ENCODE results near the gene TBC1D26.
"Not testable (repeated sequence)": the region's sequence is repeated elsewhere in the genome, so short reads cannot be mapped to it uniquely, and the experiment has no call there.

DNA sequence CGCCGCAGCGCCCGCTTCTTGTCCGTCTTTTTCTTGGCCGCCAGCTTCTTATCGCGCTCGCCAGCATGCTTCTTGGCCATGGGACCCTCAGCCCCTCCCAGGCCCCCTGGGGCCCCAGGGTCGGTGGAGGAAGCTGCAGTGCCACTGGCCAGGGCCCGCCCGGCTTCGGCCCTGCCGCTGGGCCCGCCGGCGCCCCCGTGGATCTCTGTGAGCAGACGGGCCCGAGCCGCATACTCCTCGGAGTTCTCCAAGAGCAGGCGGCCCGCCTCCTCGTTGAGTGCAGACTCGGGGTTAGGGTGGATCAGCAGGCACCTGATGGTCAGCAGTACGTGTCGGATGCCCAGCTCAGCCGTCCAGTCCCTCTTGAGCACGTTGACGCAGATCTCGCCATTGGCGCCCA is 27.8 kb upstream of the TBC1D26 start:
- TF ChIP-seq EZH2phosphoT487 (IDR thresholded peaks at IDR 0.05; ENCODE audit: insufficient read depth, low read depth); EZH2 (IDR thresholded peaks at IDR 0.05; ENCODE audit: insufficient read depth, poor library complexity, severe bottlenecking): not testable (repeated sequence)
